ENCODE measurements around the gene GAL. TPM values are rescaled to one million over a fixed set of nuclear protein-coding genes. Genes with fewer than 3 reads are reported as not detected.
A peak's percentile ranks its signal among the peaks of the same experiment; 100 is the strongest.

The GAL gene
- total and polyA plus RNA-seq, 4 experiments from 2014 or later: not detected

GRCh38 chr11:68659158-68659921, 25.0 kb upstream of the GAL start:
- no peaks in the 10 kb centered on the region for H3K36me3 Mint-ChIP-seq
- no peak overlapping the region for H3K4me3 Mint-ChIP-seq
- Histone ChIP-seq H3K27me3 (ENCODE audit: insufficient read depth, low read length) (no peaks in the 10 kb centered on the region), H3K4me3 (ENCODE audit: low read length in 2 of 2) (no peak overlapping the region), H3K4me1 (ENCODE audit: insufficient read depth, low read length) (no peaks in the 10 kb centered on the region), H3K36me3 (ENCODE audit: insufficient read depth, low read length) (no peaks in the 10 kb centered on the region), H3K9me3 (ENCODE audit: control insufficient read depth in 1 of 2, low read length in 2 of 2) (no peaks in the 10 kb centered on the region), H3K27ac (ENCODE audit: low read depth, low read length) (no peak overlapping the region)
- H3K27me3 Mint-ChIP-seq: peaks cover 18 to 24% of the 10 kb centered on the region in 2 donors
- no peaks in the 10 kb centered on the region for H3K4me1 Mint-ChIP-seq
- intact Hi-C loops (cut with micrococcal nuclease): no loop called here
- H3K27ac Mint-ChIP-seq: no peak overlapping the region
- peaks cover 0 to 5% (median 0%) of the 10 kb centered on the region in 8 donors for H3K9me3 Mint-ChIP-seq
- no peak for DNase-seq
- ChIA-PET POLR2A (ENCODE audit: partially characterized antibody) (no interaction called here), CTCF (ENCODE audit: partially characterized antibody) (interaction anchor here (1.5 kb wide), 1 partner anchor 9 kb away, joined by 3 read pairs; no protein-coding TSS in a partner anchor)

GRCh38 chr11:68660066-68660810, 24.1 kb upstream of the GAL start:
- no peaks in the 10 kb centered on the region for H3K36me3 Mint-ChIP-seq
- CTCF ChIA-PET (ENCODE audit: partially characterized antibody): no interaction called here
- no peak overlapping the region for H3K27ac Mint-ChIP-seq
- no peak overlapping the region for H3K27ac ChIP-seq (ENCODE audit: low read depth, low read length)
- intact Hi-C loops (cut with micrococcal nuclease): no loop called here
- no peaks in the 10 kb centered on the region for H3K9me3 ChIP-seq (ENCODE audit: control insufficient read depth in 1 of 2, low read length in 2 of 2)
- H3K4me3 ChIP-seq (ENCODE audit: low read length in 2 of 2): no peak overlapping the region
- H3K27me3 Mint-ChIP-seq: peaks cover 21% of the 10 kb centered on the region in 2 donors
- peaks cover 0 to 2% (median 0%) of the 10 kb centered on the region in 8 donors for H3K9me3 Mint-ChIP-seq
- no peaks in the 10 kb centered on the region for H3K36me3 ChIP-seq (ENCODE audit: insufficient read depth, low read length)
- DNase-seq: no peak
- no peak overlapping the region for H3K4me3 Mint-ChIP-seq
- POLR2A ChIA-PET (ENCODE audit: partially characterized antibody): no interaction called here
- no peaks in the 10 kb centered on the region for H3K27me3 ChIP-seq (ENCODE audit: insufficient read depth, low read length)
- no peaks in the 10 kb centered on the region for H3K4me1 ChIP-seq (ENCODE audit: insufficient read depth, low read length)
- no peaks in the 10 kb centered on the region for H3K4me1 Mint-ChIP-seq

GRCh38 chr11:68661014-68661413, 23.3 kb upstream of the GAL start:
- intact Hi-C loops (cut with micrococcal nuclease): no loop called here
- POLR2A ChIA-PET (ENCODE audit: partially characterized antibody): no interaction called here
- DNase-seq: no peak
- H3K4me3 Mint-ChIP-seq: no peak overlapping the region
- CTCF ChIA-PET (ENCODE audit: partially characterized antibody): no interaction called here
- no peak overlapping the region for H3K27ac ChIP-seq (ENCODE audit: low read depth, low read length)
- no peaks in the 10 kb centered on the region for H3K4me1 Mint-ChIP-seq
- no peaks in the 10 kb centered on the region for H3K36me3 Mint-ChIP-seq
- peak overlapping the region in 1 of 7 donors; percentile 8 for H3K27ac Mint-ChIP-seq
- H3K9me3 ChIP-seq (ENCODE audit: control insufficient read depth in 1 of 2, low read length in 2 of 2): no peaks in the 10 kb centered on the region
- peaks cover 13 to 19% of the 10 kb centered on the region in 2 donors for H3K27me3 Mint-ChIP-seq
- H3K9me3 Mint-ChIP-seq: peaks cover 0 to 2% (median 0%) of the 10 kb centered on the region in 8 donors
- H3K27me3 ChIP-seq (ENCODE audit: insufficient read depth, low read length): no peaks in the 10 kb centered on the region
- H3K36me3 ChIP-seq (ENCODE audit: insufficient read depth, low read length): no peaks in the 10 kb centered on the region
- H3K4me1 ChIP-seq (ENCODE audit: insufficient read depth, low read length): no peaks in the 10 kb centered on the region
- H3K4me3 ChIP-seq (ENCODE audit: low read length in 2 of 2): no peak overlapping the region

GRCh38 chr11:68661697-68662603, 22.4 kb upstream of the GAL start:
- no peaks in the 10 kb centered on the region for H3K4me1 ChIP-seq (ENCODE audit: insufficient read depth, low read length)
- no peak overlapping the region for H3K4me3 ChIP-seq (ENCODE audit: low read length in 2 of 2)
- H3K27ac ChIP-seq (ENCODE audit: low read depth, low read length): no peak overlapping the region
- Mint-ChIP-seq H3K4me3 (no peak overlapping the region), H3K36me3 (no peaks in the 10 kb centered on the region), H3K4me1 (no peaks in the 10 kb centered on the region), H3K27me3 (peaks cover 12 to 19% of the 10 kb centered on the region in 2 donors), H3K9me3 (peaks cover 0 to 2% (median 0%) of the 10 kb centered on the region in 8 donors), H3K27ac (no peak overlapping the region)
- no peaks in the 10 kb centered on the region for H3K9me3 ChIP-seq (ENCODE audit: control insufficient read depth in 1 of 2, low read length in 2 of 2)
- ChIA-PET POLR2A (ENCODE audit: partially characterized antibody) (no interaction called here), CTCF (ENCODE audit: partially characterized antibody) (no interaction called here)
- H3K27me3 ChIP-seq (ENCODE audit: insufficient read depth, low read length): no peaks in the 10 kb centered on the region
- no peaks in the 10 kb centered on the region for H3K36me3 ChIP-seq (ENCODE audit: insufficient read depth, low read length)
- DNase-seq: no peak
- intact Hi-C loops (cut with micrococcal nuclease): no loop called here

GRCh38 chr11:68663482-68664010, 20.8 kb upstream of the GAL start:
- H3K4me1 ChIP-seq (ENCODE audit: insufficient read depth, low read length): no peaks in the 10 kb centered on the region
- DNase-seq: no peak
- CTCF ChIA-PET (ENCODE audit: partially characterized antibody): interaction anchor here (0.6 kb wide), 1 partner anchor 13 kb away, joined by 3 read pairs; no protein-coding TSS in a partner anchor
- no peaks in the 10 kb centered on the region for H3K36me3 ChIP-seq (ENCODE audit: insufficient read depth, low read length)
- Mint-ChIP-seq H3K27me3 (peaks cover 12 to 14% of the 10 kb centered on the region in 2 donors), H3K36me3 (no peaks in the 10 kb centered on the region), H3K9me3 (peaks cover 0 to 2% (median 0%) of the 10 kb centered on the region in 8 donors), H3K4me3 (no peak overlapping the region), H3K27ac (no peak overlapping the region), H3K4me1 (no peaks in the 10 kb centered on the region)
- intact Hi-C loops (cut with micrococcal nuclease): no loop called here
- no peak overlapping the region for H3K4me3 ChIP-seq (ENCODE audit: low read length in 2 of 2)
- H3K27ac ChIP-seq (ENCODE audit: low read depth, low read length): no peak overlapping the region
- no peaks in the 10 kb centered on the region for H3K9me3 ChIP-seq (ENCODE audit: control insufficient read depth in 1 of 2, low read length in 2 of 2)
- H3K27me3 ChIP-seq (ENCODE audit: insufficient read depth, low read length): no peaks in the 10 kb centered on the region
- POLR2A ChIA-PET (ENCODE audit: partially characterized antibody): no interaction called here

GRCh38 chr11:68664141-68664540, 20.2 kb upstream of the GAL start:
- Mint-ChIP-seq H3K27me3 (peaks cover 8 to 13% of the 10 kb centered on the region in 2 donors), H3K4me3 (no peak overlapping the region), H3K9me3 (peaks cover 0 to 2% (median 0%) of the 10 kb centered on the region in 8 donors), H3K36me3 (no peaks in the 10 kb centered on the region), H3K4me1 (no peaks in the 10 kb centered on the region), H3K27ac (no peak overlapping the region)
- Histone ChIP-seq H3K4me1 (ENCODE audit: insufficient read depth, low read length) (no peaks in the 10 kb centered on the region), H3K36me3 (ENCODE audit: insufficient read depth, low read length) (no peaks in the 10 kb centered on the region), H3K4me3 (ENCODE audit: low read length in 2 of 2) (no peak overlapping the region), H3K27me3 (ENCODE audit: insufficient read depth, low read length) (no peaks in the 10 kb centered on the region), H3K9me3 (ENCODE audit: control insufficient read depth in 1 of 2, low read length in 2 of 2) (no peaks in the 10 kb centered on the region), H3K27ac (ENCODE audit: low read depth, low read length) (no peak overlapping the region)
- intact Hi-C loops (cut with micrococcal nuclease): no loop called here
- no peak for DNase-seq
- ChIA-PET CTCF (ENCODE audit: partially characterized antibody) (no interaction called here), POLR2A (ENCODE audit: partially characterized antibody) (no interaction called here)

GRCh38 chr11:68664906-68665305, 19.4 kb upstream of the GAL start:
- intact Hi-C loops (cut with micrococcal nuclease): no loop called here
- Mint-ChIP-seq H3K9me3 (no peaks in the 10 kb centered on the region), H3K4me1 (no peaks in the 10 kb centered on the region), H3K4me3 (no peak overlapping the region), H3K27ac (no peak overlapping the region), H3K36me3 (no peaks in the 10 kb centered on the region), H3K27me3 (peaks cover 8 to 12% of the 10 kb centered on the region in 2 donors)
- ChIA-PET CTCF (ENCODE audit: partially characterized antibody) (no interaction called here), POLR2A (ENCODE audit: partially characterized antibody) (no interaction called here)
- no peaks in the 10 kb centered on the region for H3K36me3 ChIP-seq (ENCODE audit: insufficient read depth, low read length)
- no peaks in the 10 kb centered on the region for H3K4me1 ChIP-seq (ENCODE audit: insufficient read depth, low read length)
- H3K27me3 ChIP-seq (ENCODE audit: insufficient read depth, low read length): no peaks in the 10 kb centered on the region
- H3K9me3 ChIP-seq (ENCODE audit: control insufficient read depth in 1 of 2, low read length in 2 of 2): no peaks in the 10 kb centered on the region
- no peak overlapping the region for H3K27ac ChIP-seq (ENCODE audit: low read depth, low read length)
- DNase-seq: no peak
- H3K4me3 ChIP-seq (ENCODE audit: low read length in 2 of 2): no peak overlapping the region
